ENCODE results near the gene RPUSD4.

GRCh38 chr11:126257764-126258163 is 46.3 kb upstream of the RPUSD4 start:
- no peak for TF ChIP-seq CTCF (IDR thresholded peaks at IDR 0.05 in 2 of 3, conservative IDR thresholded peaks at IDR 0.05 in 1 of 3; ENCODE audit: borderline replicate concordance in 1 of 3, insufficient read depth in 1 of 3, low read depth in 2 of 3, low read length in 2 of 3)
- TF ChIP-seq ZNF274 (IDR thresholded peaks at IDR 0.05; ENCODE audit: low read depth, low read length) = no peak
- TF ChIP-seq POLR2AphosphoS5 (IDR thresholded peaks at IDR 0.05; ENCODE audit: low read depth, low read length) = no peak
- TF ChIP-seq EZH2phosphoT487 (IDR thresholded peaks at IDR 0.05; ENCODE audit: borderline replicate concordance) = no peak
- no peak for TF ChIP-seq JUND (IDR thresholded peaks at IDR 0.05)
- no peak for TF ChIP-seq MAX (IDR thresholded peaks at IDR 0.05)
- no peak for TF ChIP-seq CEBPB (IDR thresholded peaks at IDR 0.05; ENCODE audit: low read depth)

Measured in HCT116 (cell line).